GM12878 (cell line): Measurements from ENCODE around the gene LGI2. TPM values are rescaled to one million over a fixed set of nuclear protein-coding genes. Genes with fewer than 3 reads are reported as not detected.

ENCODE experiments used
- ATAC-seq: fragments of 200-7000 bp; cut with Tn5 transposase; 3 replicates; pipeline ENCODE4 v1.9.1; 2020; ENCODE audit warnings: mild to moderate bottlenecking, moderate library complexity
- BruUV-seq: library from RNA; stranded (reverse); fragments of 400-500 nt; replicated peaks from 2 replicates; lab custom pipeline; 2021; lab: Mats Ljungman, UMichigan
- CTCF ChIA-PET: fragments of 300-600 bp; sonication (Branson Sonifier 250); formaldehyde crosslinking; extraction: SDS; loops from one replicate; lab custom pipeline; 2021; ENCODE audit warnings: inconsistent platforms; lab: Yijun Ruan, JAX
- POLR2A ChIA-PET: fragments of 350-600 bp; formaldehyde crosslinking; extraction: SDS; loops from one replicate; lab custom pipeline; 2021; ENCODE audit warnings: inconsistent platforms; lab: Charles Lee
- RAD21 ChIA-PET: fragments of 300-600 bp; sonication (Branson Sonifier 250); formaldehyde crosslinking; loops from one replicate; lab custom pipeline; 2023; ENCODE audit warnings: antibody characterized with exemption; ENCODE audit not compliant: unreplicated experiment; lab: Charles Lee
- SMC1A ChIA-PET: fragments of 300-600 bp; sonication (Branson Sonifier 250); formaldehyde crosslinking; loops from one replicate; lab custom pipeline; 2023; ENCODE audit not compliant: unreplicated experiment, uncharacterized antibody; lab: Charles Lee
- DNase-seq: peaks from one replicate; pipeline ENCODE4 v3.0.0-alpha.2; 2011; ENCODE audit warnings: low read depth, low spot score
- FAIRE-seq: peaks from 3 replicates; lab custom pipeline; 2011; peaks lifted over from hg19 to GRCh38; lab: Jason Lieb, UNC
- H2AFZ ChIP-seq: 2 replicates; pipeline ENCODE4 v1.6.0; 2011; ENCODE audit warnings: low read depth, low read length, control low read depth; ENCODE audit not compliant: control insufficient read depth
- H3K27ac ChIP-seq: 2 replicates; pipeline ENCODE4 v1.5.1; 2011; ENCODE audit warnings: control low read depth; ENCODE audit not compliant: control insufficient read depth, insufficient read depth
- H3K27me3 ChIP-seq, 2 experiments: replicated peaks in 1 of 2; 2 replicates each; pipeline versions ENCODE4 v1.6.0 to v1.6.1; 2011; ENCODE audit warnings: low read length in 1 of 2; ENCODE audit not compliant: control insufficient read depth in 2 of 2, insufficient read depth in 2 of 2
- H3K36me3 ChIP-seq, 2 experiments: 2 replicates each; pipeline ENCODE4 v1.5.1; 2011; ENCODE audit warnings: low read length in 1 of 2; ENCODE audit not compliant: control insufficient read depth in 2 of 2, insufficient read depth in 2 of 2
- H3K4me1 ChIP-seq: 2 replicates; pipeline ENCODE4 v1.6.1; 2011; ENCODE audit warnings: mild to moderate bottlenecking, low read length, moderate library complexity, mixed read lengths; ENCODE audit not compliant: control insufficient read depth, insufficient read depth
- H3K4me2 ChIP-seq: 2 replicates; pipeline ENCODE4 v1.6.0; 2011; ENCODE audit warnings: control low read depth; ENCODE audit not compliant: control insufficient read depth, insufficient read depth
- H3K4me3 ChIP-seq: fragments of 200-600 bp; sonication (generic); 2 replicates; pipeline ENCODE4 v1.5.1; 2016
- H3K79me2 ChIP-seq: 2 replicates; pipeline ENCODE4 v1.6.0; 2011; ENCODE audit warnings: low read length; ENCODE audit not compliant: control insufficient read depth, insufficient read depth
- H3K9ac ChIP-seq: 2 replicates; pipeline ENCODE4 v1.8.0; 2011; ENCODE audit warnings: low read length, control low read depth, mixed read lengths; ENCODE audit not compliant: control insufficient read depth, insufficient read depth
- H3K9me3 ChIP-seq: replicated peaks from 3 replicates; pipeline ENCODE4 v1.5.1; 2011; ENCODE audit warnings: mild to moderate bottlenecking, low read length; ENCODE audit not compliant: control insufficient read depth, insufficient read depth
- H4K20me1 ChIP-seq: 2 replicates; pipeline ENCODE4 v1.6.0; 2011; ENCODE audit not compliant: control insufficient read depth, insufficient read depth
- CHD4 ChIP-seq: fragments of 200-600 bp; sonication (generic); IDR thresholded peaks from 2 replicates; pipeline ENCODE4 v1.6.1; 2016; ENCODE audit warnings: mild to moderate bottlenecking
- CREB1 ChIP-seq: IDR thresholded peaks from 2 replicates; pipeline ENCODE4 v1.6.1; 2012; ENCODE audit warnings: low read depth, mild to moderate bottlenecking, inconsistent platforms
- E2F4 ChIP-seq: IDR thresholded peaks from 2 replicates; pipeline ENCODE4 v1.6.1; 2012; ENCODE audit warnings: low read depth, low read length, improper control_type of control experiment
- ELK1 ChIP-seq: IDR thresholded peaks from 2 replicates; pipeline ENCODE4 v1.6.1; 2012; ENCODE audit warnings: low read depth, low read length, improper control_type of control experiment
- FOXK2 ChIP-seq: fragments of 450-650 bp; IDR thresholded peaks from 2 replicates; pipeline ENCODE4 v1.6.1; 2017; ENCODE audit warnings: mild to moderate bottlenecking, moderate library complexity
- FOXM1 ChIP-seq: IDR thresholded peaks from 2 replicates; pipeline ENCODE4 v1.6.1; 2012; ENCODE audit warnings: low read depth, mild to moderate bottlenecking, inconsistent platforms, low read length, moderate library complexity
- JUND ChIP-seq: IDR thresholded peaks from 2 replicates; pipeline ENCODE4 v1.6.1; 2012; ENCODE audit warnings: low read depth, mild to moderate bottlenecking, low read length, improper control_type of control experiment, moderate library complexity
- MEF2A ChIP-seq: IDR thresholded peaks from 2 replicates; pipeline ENCODE4 v1.6.1; 2011; ENCODE audit warnings: low read depth, mild to moderate bottlenecking, low read length, moderate library complexity; ENCODE audit not compliant: insufficient read depth
- MLLT1 ChIP-seq: fragments of 450-650 bp; IDR thresholded peaks from 2 replicates; pipeline ENCODE4 v1.6.1; 2016; ENCODE audit warnings: mild to moderate bottlenecking
- MXI1 ChIP-seq: fragments of 150-350 bp; IDR thresholded peaks from 2 replicates; pipeline ENCODE4 v1.6.1; 2011; ENCODE audit warnings: low read depth, mild to moderate bottlenecking, inconsistent platforms, low read length, improper control_type of control experiment
- NBN ChIP-seq: fragments of 450-650 bp; IDR thresholded peaks from 2 replicates; pipeline ENCODE4 v1.6.1; 2016
- PAX5 ChIP-seq: IDR thresholded peaks from 2 replicates; pipeline ENCODE4 v1.6.1; 2011; ENCODE audit warnings: low read depth, low read length, borderline replicate concordance
- PBX3 ChIP-seq: IDR thresholded peaks from 2 replicates; pipeline ENCODE4 v1.6.1; 2011; ENCODE audit warnings: mild to moderate bottlenecking, low read depth, low read length, moderate library complexity; ENCODE audit not compliant: insufficient replicate concordance
- PRDM15 ChIP-seq: fragments of 450-650 bp; formaldehyde crosslinking; IDR thresholded peaks from 2 replicates; pipeline ENCODE4 v1.4.0; 2020; ENCODE audit warnings: mild to moderate bottlenecking, moderate library complexity
- RAD51 ChIP-seq: fragments of 450-650 bp; IDR thresholded peaks from 2 replicates; pipeline ENCODE4 v1.6.1; 2016; ENCODE audit warnings: moderate library complexity, mild to moderate bottlenecking, inconsistent platforms
- YY1 ChIP-seq: IDR thresholded peaks from 2 replicates; pipeline ENCODE4 v1.6.1; 2011; ENCODE audit warnings: low read depth, mild to moderate bottlenecking, low read length
- WGBS: methylation state at CpG from one replicate; pipeline ENCODE4 v1.1.6; 2016; ENCODE audit warnings: low lambda C conversion rate; ENCODE audit not compliant: insufficient replicate concordance, insufficient coverage; ENCODE audit errors: missing lambda C conversion rate; 5-methylcytosine and 5-hydroxymethylcytosine counted together
- in situ Hi-C: fragments of 300-500 bp; cut with MboI; formaldehyde crosslinking; loops from 9 replicates; pipeline ENCODE4 v1.14.3; 2018; ENCODE audit warnings: mixed read lengths
- intact Hi-C: fragments of 100-400 bp; cut with micrococcal nuclease; formaldehyde crosslinking; loops from one replicate; pipeline ENCODE4 v1.14.2; 2022; ENCODE audit not compliant: unreplicated experiment
- polyA plus RNA-seq, 11 experiments: library from polyadenylated mRNA; depleted of rRNA in 4 of 11; unstranded in 6 of 11; stranded (reverse) in 5 of 11; fragments of >200 nt; fragmentation: Nextera tagmentation in 4 of 11; fragmentation: Illumina TruSeq in 1 of 11; extraction: Ambion mirVana in 4 of 11; extraction: Trizol in 1 of 11; gene quantifications; 1 replicate in 1 of 11; 2 replicates in 10 of 11; pipeline versions ENCODE4 v1.2.1 to v1.2.3, GENCODE V29; 2011 to 2016; ENCODE audit warnings: inconsistent platforms in 2 of 11, missing spikeins in 2 of 11, low read depth in 1 of 11
- total RNA-seq, 4 experiments: library from RNA; depleted of rRNA in 3 of 4; stranded (reverse); fragments of >200 nt in 3 of 4; fragmentation: Illumina TruSeq in 1 of 4; extraction: Trizol in 1 of 4; gene quantifications; 2 replicates each; pipeline versions ENCODE4 v1.2.1 to v1.2.3, GENCODE V29; 2013 to 2021

The LGI2 gene
- total and polyA plus RNA-seq, 10 of the 15 experiments (the other 5 are each of a cell fraction or from before 2014, with no cell fraction given): not detected

- RAD21 ChIA-PET: no interaction called here
- H3K4me3 ChIP-seq: no peak overlapping the region
- WGBS: 25% methylated on average over 2 of the region's 2 CpGs
- H3K27me3 ChIP-seq: no peaks in the 10 kb centered on the region
- no peak overlapping the region for H3K9ac ChIP-seq
- DNase-seq (no peak), ATAC-seq (no peak), FAIRE-seq (no peak)
- TF ChIP-seq PBX3 (no peak), FOXM1 (no peak), CHD4 (no peak), ELK1 (no peak), MLLT1 (no peak), PAX5 (no peak), FOXK2 (no peak), MXI1 (no peak), PRDM15 (CRISPR knock-in tag) (no peak), E2F4 (no peak), YY1 (no peak), RAD51 (no peak), CREB1 (no peak), JUND (no peak), NBN (no peak), MEF2A (no peak)
- CTCF ChIA-PET: interaction anchor here (0.6 kb wide), 1 partner anchor 25 kb away, joined by 3 read pairs; no protein-coding TSS in a partner anchor
- no peaks in the 10 kb centered on the region for H4K20me1 ChIP-seq
- BruUV-seq: no TSS peak
- POLR2A ChIA-PET: no interaction called here
- H3K4me2 ChIP-seq: no peak overlapping the region
- intact Hi-C loops: no loop called here
- no peaks in the 10 kb centered on the region for H3K79me2 ChIP-seq
- H2AFZ ChIP-seq: no peak overlapping the region
- H3K27ac ChIP-seq: no peak overlapping the region
- H3K9me3 ChIP-seq: no peaks in the 10 kb centered on the region
- H3K36me3 ChIP-seq: no peaks in the 10 kb centered on the region
- no peaks in the 10 kb centered on the region for H3K4me1 ChIP-seq
- in situ Hi-C loops: no loop called here
- SMC1A ChIA-PET: no interaction called here
Observed at GRCh38 chr4:25007598-25007997, 23.1 kb downstream of the LGI2 start.
